GM12873 (cell line): ENCODE measurements around the gene RPL27A.

Source experiments
- CTCF ChIP-seq: IDR thresholded peaks from 2 replicates; pipeline ENCODE4 v1.5.1; 2012; ENCODE audit warnings: low read depth, mild to moderate bottlenecking, moderate library complexity, low read length, control low read depth; ENCODE audit not compliant: insufficient read depth; ENCODE audit errors: missing control alignments

The RPL27A gene

GRCh38 chr11:8658321-8659057, 24.1 kb upstream of the RPL27A start:
- no peak for TF ChIP-seq CTCF

- no peak for TF ChIP-seq CTCF
These were observed 21.4 kb upstream of the RPL27A start for GRCh38 chr11:8661001-8661795.

- TF ChIP-seq CTCF, result no peak
These were observed 17.4 kb upstream of the RPL27A start for GRCh38 chr11:8665222-8665621.

GRCh38 chr11:8671193-8671612, 11.4 kb upstream of the RPL27A start:
- no peak for TF ChIP-seq CTCF

GRCh38 chr11:8671651-8672062, 10.9 kb upstream of the RPL27A start:
- no peak for TF ChIP-seq CTCF

GRCh38 chr11:8672346-8672745, 10.2 kb upstream of the RPL27A start:
- no peak for TF ChIP-seq CTCF

GRCh38 chr11:8674859-8675258, 7.7 kb upstream of the RPL27A start:
- TF ChIP-seq CTCF, result no peak
